GM12872 (cell line): ENCODE results near the gene HTR3B.

ENCODE experiments used
- CTCF ChIP-seq: IDR thresholded peaks from 3 replicates; pipeline ENCODE4 v1.5.1; 2011; ENCODE audit warnings: low read depth, mild to moderate bottlenecking, low read length, moderate library complexity; ENCODE audit not compliant: insufficient read depth

HTR3B gene

GRCh38 chr11:113907152-113907551 lies 2.6 kb downstream of the HTR3B start:
- TF ChIP-seq CTCF: no peak

- TF ChIP-seq CTCF: no peak
These were observed 3.1 kb downstream of the HTR3B start for GRCh38 chr11:113907681-113908080.

DNA sequence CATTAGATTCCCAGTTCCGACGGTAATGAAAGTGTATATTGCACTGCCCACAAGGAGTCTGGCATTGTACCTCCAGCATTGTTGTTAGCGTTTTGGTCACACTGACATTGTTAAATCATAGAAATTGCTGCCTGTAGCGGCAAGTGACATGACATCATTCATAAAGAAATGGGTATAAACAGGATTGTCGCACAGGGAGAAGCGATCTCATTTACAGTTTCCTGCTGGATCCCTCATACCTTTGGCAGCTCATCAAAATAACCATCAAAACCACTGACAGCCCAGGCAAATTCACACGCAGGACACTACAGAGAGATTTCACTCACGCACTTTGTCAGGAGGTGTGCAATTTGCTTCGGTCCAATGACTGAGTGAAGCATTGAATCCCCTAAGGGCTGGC lies 3.5 kb downstream of the HTR3B start:
- no peak for TF ChIP-seq CTCF

DNA sequence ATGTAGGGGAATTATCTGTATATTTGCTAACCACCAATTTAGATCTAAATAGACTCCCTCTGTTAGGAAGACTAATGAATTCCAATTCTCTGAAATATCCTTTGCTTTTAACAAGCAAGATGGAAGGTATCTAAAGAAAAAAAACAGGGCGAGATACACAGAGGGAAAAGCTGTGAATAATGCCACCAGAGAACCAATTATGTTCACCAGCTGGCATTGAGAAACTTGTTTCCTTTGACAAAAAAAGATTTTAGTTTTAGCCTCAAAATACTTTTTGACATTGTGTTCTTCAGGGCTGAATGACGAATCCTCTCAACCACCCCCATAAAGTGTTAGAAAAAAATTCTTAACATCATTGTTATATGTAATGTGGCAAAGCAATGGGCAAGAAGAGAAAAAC lies 19.0 kb downstream of the HTR3B start:
- no peak for TF ChIP-seq CTCF

GRCh38 chr11:113926273-113927197 lies 21.9 kb downstream of the HTR3B start:
- TF ChIP-seq CTCF: no peak

DNA sequence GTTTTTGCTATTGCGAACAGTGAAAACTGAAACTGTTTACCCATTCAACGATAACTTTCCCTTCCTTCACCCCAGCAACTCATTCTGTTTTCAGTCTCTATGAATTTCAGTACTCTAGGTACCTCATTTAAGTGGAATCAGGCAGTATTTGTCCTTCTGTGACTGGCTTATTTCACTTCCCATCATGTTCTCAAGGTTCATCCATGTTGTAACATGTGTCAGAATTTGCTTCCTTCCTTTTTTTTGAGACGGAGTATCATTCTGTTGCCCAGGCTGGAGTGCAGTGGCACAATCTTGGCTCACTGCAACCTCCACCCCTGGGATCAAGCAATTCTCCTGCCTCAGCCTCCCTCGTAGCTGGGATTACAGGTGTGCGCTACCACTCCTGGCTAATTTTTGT lies 23.7 kb downstream of the HTR3B start:
- TF ChIP-seq CTCF: no peak

DNA sequence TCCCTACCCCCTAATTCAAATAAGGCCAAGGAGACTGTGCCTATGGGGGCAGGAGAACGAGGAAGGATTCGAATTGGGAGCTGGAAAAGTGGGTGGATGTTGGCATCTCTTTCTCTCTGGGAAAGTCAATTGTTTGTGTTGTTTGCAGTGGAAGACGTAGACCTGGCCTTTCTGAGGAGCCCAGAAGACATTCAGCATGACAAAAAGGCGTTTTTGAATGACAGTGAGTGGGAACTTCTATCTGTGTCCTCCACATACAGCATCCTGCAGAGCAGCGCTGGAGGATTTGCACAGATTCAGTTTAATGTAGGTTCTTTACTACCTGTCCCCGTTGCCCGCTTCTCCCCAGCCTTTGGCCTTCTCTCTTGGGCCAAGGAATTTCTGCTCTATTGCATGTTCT lies 28.2 kb downstream of the HTR3B start:
- no peak for TF ChIP-seq CTCF
